Erythroblast (primary cell): Measurements from ENCODE around the gene NUDT19.
"Not testable (repeated sequence)": the region's sequence is repeated elsewhere in the genome, so short reads cannot be mapped to it uniquely, and the experiment has no call there.

ENCODE experiments used
- DNase-seq, 2 experiments: peaks; one replicate each; lab custom pipeline; 2025; lab: John Stamatoyannopoulos, UW
- GATA1 ChIP-seq: IDR thresholded peaks from 2 replicates; pipeline ENCODE4 v1.6.1; 2011; ENCODE audit warnings: low read depth, mild to moderate bottlenecking, control low read depth, low read length, moderate library complexity
- POLR2A ChIP-seq: IDR thresholded peaks from 2 replicates; pipeline ENCODE4 v1.6.1; 2011; ENCODE audit warnings: mild to moderate bottlenecking, low read length

NUDT19 gene

GRCh38 chr19:32709032-32709431 lies 17.4 kb downstream of the NUDT19 start:
- no peak for DNase-seq
- TF ChIP-seq GATA1 = no peak
- no peak for TF ChIP-seq POLR2A

DNA sequence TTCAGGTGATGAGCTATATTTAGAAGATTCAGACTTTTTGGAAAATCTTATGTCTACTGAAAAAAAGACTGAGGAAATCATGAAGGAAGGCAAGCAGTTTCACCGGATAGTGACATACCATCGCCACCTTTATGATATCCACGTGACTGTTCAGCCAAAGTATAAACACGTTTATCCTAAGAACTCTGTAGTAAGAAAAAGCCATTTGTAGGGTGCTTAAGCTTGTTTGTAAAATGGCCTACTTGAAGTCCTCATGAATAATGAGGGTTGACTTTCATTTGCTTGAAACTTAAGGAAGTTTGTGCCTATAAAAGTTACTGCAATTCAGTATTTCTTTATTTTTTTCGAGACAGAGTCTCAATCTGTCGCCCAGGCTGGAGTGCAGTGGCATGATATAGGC lies 20.1 kb downstream of the NUDT19 start:
- TF ChIP-seq GATA1 (no peak), POLR2A (no peak)
- no peak for DNase-seq

DNA sequence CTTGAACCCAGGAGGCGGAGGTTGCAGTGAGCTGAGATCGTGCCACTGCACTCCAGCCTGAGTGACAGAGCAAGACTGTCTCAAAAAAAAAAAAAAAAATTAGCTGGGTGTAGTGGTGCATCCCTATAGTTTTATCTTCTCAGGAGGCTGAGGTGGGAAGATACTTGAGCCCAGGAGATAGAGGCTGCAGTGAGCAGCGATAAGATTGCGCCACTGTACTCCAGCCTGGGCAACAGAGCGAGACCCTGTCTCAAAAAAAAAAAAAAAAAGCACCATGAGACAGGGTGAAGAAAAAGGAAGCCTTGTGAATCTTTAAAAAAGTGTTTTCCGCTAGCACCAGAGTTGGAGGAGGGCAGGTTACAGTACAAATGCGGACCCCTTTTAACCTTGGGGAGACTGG lies 24.6 kb downstream of the NUDT19 start:
- not testable (repeated sequence) for DNase-seq

GRCh38 chr19:32717496-32717895 lies 25.9 kb downstream of the NUDT19 start:
- no peak for DNase-seq
- TF ChIP-seq GATA1 (no peak), POLR2A (no peak)

GRCh38 chr19:32718286-32718685 lies 26.7 kb downstream of the NUDT19 start:
- TF ChIP-seq GATA1 = no peak
- TF ChIP-seq POLR2A = no peak
- DNase-seq = no peak

DNA sequence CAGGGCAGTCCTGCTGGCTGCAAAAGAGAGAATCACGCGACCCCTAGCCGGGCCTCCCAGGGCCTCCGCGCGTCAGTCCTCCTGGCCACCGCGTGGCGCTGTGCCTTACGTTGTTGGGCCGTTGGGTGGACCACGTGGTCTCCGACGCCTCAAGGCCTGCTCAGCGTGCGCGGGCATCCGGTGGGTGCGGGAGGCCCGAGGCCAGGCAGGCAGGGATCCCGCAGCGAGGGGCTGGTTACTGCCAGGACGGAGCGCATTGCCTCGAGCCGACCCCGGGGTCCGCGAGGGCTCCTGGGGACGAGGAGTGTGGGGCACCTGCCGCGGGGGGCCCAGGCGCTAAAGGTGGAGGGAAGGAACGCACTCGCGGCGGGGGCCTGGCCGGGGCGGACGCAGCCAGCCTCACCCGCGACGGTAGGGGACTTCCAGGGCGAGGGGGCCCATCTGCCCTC lies 28.0 kb downstream of the NUDT19 start, which contains the start of gene TDRD12:
Gene TDRD12, plus strand, starts transcription at position 157 of the 449 bp plus-strand sequence. CDS start 306 bp downstream, outside the sequence.
- no peak for DNase-seq
- no peak for TF ChIP-seq POLR2A
- no peak for TF ChIP-seq GATA1

DNA sequence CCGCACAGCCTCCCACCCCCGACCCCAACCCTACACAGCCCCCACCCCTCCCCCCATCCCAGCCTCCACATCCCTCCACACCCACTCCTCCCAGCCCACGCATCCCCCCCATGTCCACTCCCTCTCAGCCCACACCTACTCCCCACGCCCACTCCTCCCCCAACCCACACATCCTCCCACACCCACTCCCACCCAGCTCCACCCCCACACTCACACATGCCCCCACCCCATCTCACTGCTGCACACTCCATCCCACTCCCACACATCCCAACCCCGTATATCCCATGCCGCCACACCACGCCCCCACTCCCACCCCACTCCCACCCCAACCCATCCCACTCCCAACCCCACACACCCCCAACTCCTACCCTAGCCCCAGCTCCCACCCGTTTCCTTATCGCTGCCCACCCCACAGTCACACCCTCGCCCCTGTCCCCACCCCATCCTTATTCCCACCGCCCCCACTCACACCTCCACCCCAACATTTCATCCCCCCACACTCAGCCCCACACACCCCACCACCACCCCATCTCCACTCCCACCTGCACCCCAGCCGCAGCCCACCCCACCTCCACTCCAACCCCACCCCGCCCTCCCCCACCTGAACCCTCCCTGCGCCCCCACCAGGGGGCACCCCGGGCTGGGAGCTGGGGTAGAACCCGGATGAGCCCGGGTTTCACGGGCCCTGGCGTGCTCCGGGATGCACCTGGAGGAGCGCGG lies 28.8 kb downstream of the NUDT19 start:
- DNase-seq = no peak
- TF ChIP-seq POLR2A = no peak
- no peak for TF ChIP-seq GATA1

DNA sequence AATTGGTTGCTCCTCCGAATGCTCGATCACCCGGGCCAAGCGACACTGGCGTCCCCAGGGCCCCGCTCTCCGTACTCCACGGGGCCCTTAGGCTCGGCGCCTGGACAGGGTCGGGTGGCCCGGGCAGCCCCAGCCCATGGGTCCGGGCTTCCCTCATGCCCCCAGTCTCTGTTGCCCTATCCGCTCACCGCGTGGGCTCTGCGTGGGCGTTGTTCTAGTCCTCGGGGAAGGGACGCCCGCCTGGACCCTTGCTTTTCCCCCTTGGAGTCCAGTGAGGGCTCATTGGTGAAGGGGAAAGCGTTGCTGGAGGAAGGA lies 29.3 kb downstream of the NUDT19 start:
- no peak for DNase-seq
- no peak for TF ChIP-seq GATA1
- no peak for TF ChIP-seq POLR2A

DNA sequence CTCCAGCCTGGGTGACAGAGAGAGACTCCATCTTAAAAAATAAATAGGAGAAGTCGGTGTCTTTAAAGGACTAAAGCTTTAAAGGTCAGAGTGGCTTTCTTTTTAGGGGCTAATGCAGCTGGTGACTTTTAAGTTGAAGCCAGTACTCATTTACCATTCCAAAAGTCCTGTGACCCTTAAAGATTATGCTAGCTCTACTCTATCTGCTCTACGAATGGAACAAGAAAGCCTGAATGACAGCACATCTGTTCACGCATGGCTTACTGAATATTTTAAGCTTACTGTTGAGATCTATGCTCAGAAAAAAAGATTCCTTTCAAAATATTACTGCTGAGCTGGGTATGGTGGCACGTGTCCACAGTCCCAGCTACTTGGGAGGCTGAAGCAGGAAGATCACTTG lies 44.3 kb downstream of the NUDT19 start:
- no peak for DNase-seq
- TF ChIP-seq GATA1 (no peak), POLR2A (no peak)

GRCh38 chr19:32743021-32743420 lies 51.4 kb downstream of the NUDT19 start:
- no peak for DNase-seq
- TF ChIP-seq GATA1 (no peak), POLR2A (no peak)

- no peak for TF ChIP-seq POLR2A
- TF ChIP-seq GATA1 = no peak
- no peak for DNase-seq
Observed at GRCh38 chr19:32743447-32743846, 51.8 kb downstream of the NUDT19 start.

- no peak for DNase-seq
- TF ChIP-seq POLR2A (no peak), GATA1 (no peak)
Observed at GRCh38 chr19:32744555-32745325, 53.1 kb downstream of the NUDT19 start.

DNA sequence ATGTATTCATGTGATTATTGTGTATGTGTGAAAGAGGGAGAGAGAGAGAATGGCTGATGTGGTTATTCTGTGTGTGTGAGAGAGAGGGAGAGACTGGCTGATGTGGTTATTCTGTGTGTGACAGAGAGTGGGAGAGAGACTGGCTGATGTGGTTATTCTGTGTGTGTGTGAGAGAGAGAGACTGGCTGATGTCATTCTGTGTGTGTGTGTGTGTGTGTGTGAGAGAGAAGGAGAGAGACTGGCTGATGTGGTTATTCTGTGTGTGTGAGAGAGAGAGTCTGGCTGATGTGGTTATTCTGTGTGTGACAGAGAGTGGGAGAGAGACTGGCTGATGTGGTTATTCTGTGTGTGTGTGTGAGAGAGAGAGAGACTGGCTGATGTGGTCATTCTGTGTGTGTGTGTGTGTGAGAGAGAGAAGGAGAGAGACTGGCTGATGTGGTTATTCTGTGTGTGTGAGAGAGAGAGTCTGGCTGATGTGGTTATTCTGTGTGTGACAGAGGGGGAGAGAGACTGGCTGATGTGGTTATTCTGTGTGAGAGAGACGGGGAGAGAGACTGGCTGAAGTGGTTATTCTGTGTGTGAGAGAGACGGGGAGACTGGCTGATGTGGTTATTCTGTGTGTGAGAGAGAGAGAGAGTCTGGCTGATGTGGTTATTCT lies 54.1 kb downstream of the NUDT19 start:
- DNase-seq = not testable (repeated sequence)

- DNase-seq = not testable (repeated sequence)
Observed at GRCh38 chr19:32746631-32747196, 55.1 kb downstream of the NUDT19 start.

DNA sequence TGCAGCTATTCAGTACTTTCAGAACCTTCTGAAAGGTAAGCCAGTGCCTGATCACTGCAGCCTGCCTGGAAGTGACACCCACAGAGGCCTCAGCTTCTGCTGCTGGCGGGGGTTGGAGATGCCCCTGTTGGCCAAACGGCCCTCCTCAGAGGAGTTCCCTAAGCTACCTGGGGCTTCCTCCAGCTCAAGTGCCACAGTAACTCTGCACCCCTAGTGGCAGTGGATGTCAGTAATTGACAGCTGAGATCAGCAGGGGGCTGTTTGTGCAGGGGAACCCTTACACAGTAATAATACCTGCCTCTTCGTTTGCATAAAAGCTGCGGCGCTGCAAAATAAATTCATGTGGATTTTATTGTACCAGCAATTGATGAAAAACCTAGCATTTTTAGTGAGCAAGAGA lies 56.9 kb downstream of the NUDT19 start:
- DNase-seq = peak; percentile 18 to 28
- TF ChIP-seq GATA1 (no peak), POLR2A (no peak)
